ENCODE data around the gene S100A13. TPM values are rescaled to one million over a fixed set of nuclear protein-coding genes. Genes with fewer than 3 reads are reported as not detected.

S100A13 gene
- total RNA-seq, 1 donor from 2014 or later: 89.7 TPM

DNA sequence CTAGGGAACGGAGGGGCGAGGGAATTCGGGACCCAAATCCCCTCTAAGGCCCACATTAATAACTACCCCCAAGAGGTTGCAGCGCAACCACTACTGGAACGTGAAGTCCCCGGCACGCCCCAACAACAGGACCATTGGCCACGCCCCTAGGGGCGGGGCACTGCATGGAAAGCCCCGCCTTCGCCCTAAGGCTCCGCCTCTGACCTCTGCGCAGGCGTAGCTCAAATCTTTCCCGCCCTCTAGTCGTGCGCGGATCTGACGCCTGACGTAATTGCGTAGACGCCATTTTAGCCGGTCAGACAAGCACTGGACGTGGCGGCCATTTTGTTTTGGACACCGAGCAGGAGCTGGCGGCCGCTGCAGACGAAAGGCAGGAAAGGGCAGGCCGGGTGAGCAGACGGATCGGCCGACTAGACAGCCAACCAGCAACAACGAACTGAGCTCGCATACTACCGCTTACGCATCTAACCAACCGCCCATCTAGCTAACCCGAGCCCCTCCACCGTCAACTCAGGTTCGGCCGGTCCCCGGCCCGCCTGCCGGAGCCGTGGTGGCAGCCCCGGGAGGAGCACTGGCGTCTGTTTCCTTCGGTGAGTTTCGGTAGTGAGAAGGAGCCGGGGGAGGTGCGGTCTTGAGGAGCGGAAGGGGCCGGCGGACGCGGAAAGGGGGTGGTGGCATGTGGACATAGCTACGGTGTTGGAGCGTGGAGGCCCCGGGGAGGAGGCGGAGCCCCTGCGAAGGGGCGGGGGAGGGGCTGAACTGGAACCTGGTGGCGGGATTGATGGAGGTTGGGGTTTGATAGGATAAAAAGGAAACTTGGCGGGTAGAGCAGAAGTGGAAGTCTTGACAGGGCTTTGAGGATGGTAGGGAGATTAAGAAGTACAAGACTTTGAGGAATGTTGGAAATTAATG is 6.7 kb upstream of the S100A13 start, which contains the start of gene CHTOP:
TSS of gene CHTOP (plus strand) at position 313 of the 912 bp plus-strand sequence. CDS start 2,523 bp downstream, outside the sequence.
- H3K27ac ChIP-seq: peak within 1 kb of the TSS; percentile 97 to 100
- no peaks in the 10 kb centered on the region for H3K9me3 ChIP-seq
- peaks cover 7 to 24% of the 10 kb centered on the region in 2 donors for H3K4me1 ChIP-seq
- TF ChIP-seq CTCF (IDR thresholded peaks at IDR 0.05): no peak
- peaks cover 19 to 27% of the 10 kb centered on the region in 2 donors for H3K36me3 ChIP-seq
- peak; percentile 92 to 99 for DNase-seq (ENCODE audit: low spot score in 2 of 2)
- H3K27me3 ChIP-seq: no peaks in the 10 kb centered on the region
- intact Hi-C loops (cut with DNase I): loop anchor here (2.0 kb wide), 2 partner anchors 25 to 37 kb away; partner anchors contain the start of gene ILF2
- peak within 1 kb of the TSS; percentile 71 to 97 for H3K4me3 ChIP-seq

GRCh38 chr1:153633161-153633753 is 6.0 kb upstream of the S100A13 start:
- intact Hi-C loops (cut with DNase I): no loop called here
- Histone ChIP-seq H3K9me3 (no peaks in the 10 kb centered on the region), H3K27ac (peak overlapping the region; percentile 97 to 100), H3K36me3 (peaks cover 11 to 19% of the 10 kb centered on the region in 2 donors), H3K4me1 (peaks cover 7 to 27% of the 10 kb centered on the region in 2 donors), H3K4me3 (peak overlapping the region; percentile 71 to 97), H3K27me3 (no peaks in the 10 kb centered on the region)
- no peak for DNase-seq (ENCODE audit: low spot score in 2 of 2)
- TF ChIP-seq CTCF (IDR thresholded peaks at IDR 0.05): no peak

DNA sequence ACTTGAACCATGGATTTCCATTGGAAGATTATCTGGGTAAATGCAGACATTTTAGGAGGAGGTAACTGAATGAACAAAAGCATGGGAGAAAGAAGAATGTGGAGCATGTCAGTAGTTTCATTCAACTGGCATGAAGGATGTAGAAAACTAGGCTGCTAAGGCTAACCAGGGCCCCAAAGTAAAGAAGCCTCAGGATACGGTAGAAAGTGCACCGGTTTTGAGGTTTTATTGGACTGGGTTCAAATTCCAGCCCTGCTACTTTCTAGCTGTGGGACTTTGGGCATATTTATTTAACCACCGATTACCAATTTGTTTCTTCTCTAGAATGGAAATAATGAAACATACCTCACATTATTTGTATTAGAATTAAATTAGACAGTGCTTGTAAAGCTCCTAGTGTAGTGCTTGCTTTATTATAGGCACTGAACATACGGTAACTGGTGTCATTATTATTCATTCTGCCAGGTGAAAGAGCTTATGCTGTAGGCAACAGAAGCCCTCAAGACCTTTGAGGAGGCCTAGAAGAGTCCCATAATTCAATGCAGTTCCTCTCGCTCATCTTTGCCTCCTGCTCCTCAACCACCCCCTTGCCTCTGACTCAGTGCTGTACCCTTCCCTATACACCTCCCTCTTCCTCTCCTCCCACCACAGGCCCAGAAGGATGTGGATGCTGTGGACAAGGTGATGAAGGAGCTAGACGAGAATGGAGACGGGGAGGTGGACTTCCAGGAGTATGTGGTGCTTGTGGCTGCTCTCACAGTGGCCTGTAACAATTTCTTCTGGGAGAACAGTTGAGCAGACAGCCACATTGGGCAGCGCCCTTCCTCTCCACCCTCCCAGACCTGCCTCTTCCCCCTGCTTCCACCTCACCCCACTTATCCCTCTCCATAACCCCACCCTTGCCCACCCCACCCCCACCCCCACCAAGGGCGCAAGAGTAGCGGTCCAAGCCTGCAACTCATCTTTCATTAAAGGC is 4.0 kb upstream of the S100A13 start:
- Histone ChIP-seq H3K4me1 (peaks cover 7 to 33% of the 10 kb centered on the region in 2 donors), H3K27me3 (no peaks in the 10 kb centered on the region), H3K4me3 (no peak overlapping the region), H3K27ac (peak overlapping the region; percentile 87 to 94), H3K9me3 (no peaks in the 10 kb centered on the region), H3K36me3 (peaks cover 0 to under 1% of the 10 kb centered on the region in 2 donors)
- intact Hi-C loops (cut with DNase I): no loop called here
- no peak for TF ChIP-seq CTCF (IDR thresholded peaks at IDR 0.05)
- no peak for DNase-seq (ENCODE audit: low spot score in 2 of 2)

DNA sequence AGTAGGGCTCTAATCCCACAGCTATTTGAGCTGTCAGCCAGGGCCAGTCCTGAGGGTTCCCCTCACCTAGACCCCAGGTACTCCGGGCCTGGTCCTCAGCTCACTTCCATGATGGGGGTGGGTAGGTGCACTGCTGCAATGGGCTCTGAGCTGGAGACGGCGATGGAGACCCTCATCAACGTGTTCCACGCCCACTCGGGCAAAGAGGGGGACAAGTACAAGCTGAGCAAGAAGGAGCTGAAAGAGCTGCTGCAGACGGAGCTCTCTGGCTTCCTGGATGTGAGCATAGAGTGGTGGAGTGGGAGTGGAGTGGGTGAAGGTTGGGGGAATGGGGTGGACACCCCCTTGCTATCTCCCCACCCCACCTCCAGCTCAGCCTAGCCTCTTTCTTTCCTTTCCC is 3.1 kb upstream of the S100A13 start:
- H3K36me3 ChIP-seq: no peaks in the 10 kb centered on the region
- no peaks in the 10 kb centered on the region for H3K9me3 ChIP-seq
- H3K27ac ChIP-seq: peak overlapping the region; percentile 87 to 94
- H3K27me3 ChIP-seq: no peaks in the 10 kb centered on the region
- intact Hi-C loops (cut with DNase I): no loop called here
- no peak for DNase-seq (ENCODE audit: low spot score in 2 of 2)
- TF ChIP-seq CTCF (IDR thresholded peaks at IDR 0.05): no peak
- H3K4me1 ChIP-seq: peaks cover 8 to 32% of the 10 kb centered on the region in 2 donors
- H3K4me3 ChIP-seq: no peak overlapping the region

DNA sequence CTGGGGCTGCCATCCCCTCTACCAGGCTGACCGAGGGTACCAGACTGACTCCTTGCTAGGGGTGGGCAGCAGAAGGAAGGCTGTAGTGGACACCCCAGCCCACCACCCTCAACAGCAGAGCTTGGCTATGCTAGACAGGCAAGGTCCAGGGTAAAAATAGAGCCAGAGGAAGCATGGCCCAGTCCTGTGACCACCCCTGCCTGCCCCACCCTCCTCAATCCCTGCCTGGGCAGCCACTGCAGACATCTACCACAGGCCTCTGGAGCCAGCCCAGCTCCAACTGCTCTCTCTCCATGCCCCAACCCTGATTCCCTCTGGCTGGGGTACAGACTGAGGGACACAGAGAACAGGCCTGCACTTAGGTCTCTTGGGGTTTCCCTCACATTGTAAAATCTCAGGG is 2.7 kb upstream of the S100A13 start:
- H3K4me1 ChIP-seq: peaks cover 4 to 31% of the 10 kb centered on the region in 2 donors
- no peaks in the 10 kb centered on the region for H3K27me3 ChIP-seq
- DNase-seq (ENCODE audit: low spot score in 2 of 2): no peak
- H3K36me3 ChIP-seq: peaks cover 0 to 2% of the 10 kb centered on the region in 2 donors
- no peaks in the 10 kb centered on the region for H3K9me3 ChIP-seq
- no peak overlapping the region for H3K4me3 ChIP-seq
- intact Hi-C loops (cut with DNase I): loop anchor here (5.0 kb wide), 1 partner anchor 123 kb away; no protein-coding TSS in a partner anchor
- TF ChIP-seq CTCF (IDR thresholded peaks at IDR 0.05): no peak
- H3K27ac ChIP-seq: peak overlapping the region; percentile 87 to 94

Measured in ascending aorta (tissue), 2 donors.